Measurements from ENCODE around the gene SLC25A1. TPM values are rescaled to one million over a fixed set of nuclear protein-coding genes. Genes with fewer than 3 reads are reported as not detected.

SLC25A1 gene
- total and polyA plus RNA-seq, 10 of the 15 experiments (the other 5 are each of a cell fraction or from before 2014, with no cell fraction given): 2.3 to 79.0 (median 30.3) TPM

DNA sequence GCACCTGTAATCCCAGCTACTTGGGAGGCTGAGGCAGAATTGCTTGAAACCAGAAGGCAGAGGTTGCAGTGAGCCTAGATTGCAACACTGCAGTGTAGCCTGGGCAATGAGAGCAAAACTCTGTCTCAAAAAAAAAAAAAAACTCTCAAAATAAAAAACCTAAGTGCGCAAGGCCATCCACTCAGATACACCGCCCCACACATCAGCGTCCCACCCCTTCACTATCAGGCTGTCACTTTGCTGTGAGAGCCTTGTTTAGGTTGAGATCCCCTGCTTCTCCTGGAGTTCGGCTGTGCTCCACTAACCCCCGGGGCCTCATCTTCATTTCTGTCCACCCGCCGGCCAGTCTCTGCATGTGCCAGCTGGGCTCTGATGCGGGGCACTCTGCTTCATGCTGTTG is 12.1 kb downstream of the SLC25A1 start:
- 58% methylated on average over 8 of the region's 8 CpGs for WGBS (ENCODE audit: insufficient coverage, insufficient replicate concordance, low lambda C conversion rate, missing lambda C conversion rate)
- no peaks in the 10 kb centered on the region for H4K20me1 ChIP-seq (ENCODE audit: control insufficient read depth, insufficient read depth)
- H3K9ac ChIP-seq (ENCODE audit: control insufficient read depth, insufficient read depth, low read length): no peak overlapping the region
- no peak overlapping the region for H2AFZ ChIP-seq (ENCODE audit: control insufficient read depth, low read depth, low read length)
- in situ Hi-C loops (cut with MboI): no loop called here
- H3K4me1 ChIP-seq (ENCODE audit: control insufficient read depth, insufficient read depth, low read length): peaks cover 4% of the 10 kb centered on the region; the same call in 1 of the 2 replicates
- H3K36me3 ChIP-seq (ENCODE audit: control insufficient read depth in 2 of 2, insufficient read depth in 2 of 2, low read length in 1 of 2): no peaks in the 10 kb centered on the region
- H3K4me2 ChIP-seq (ENCODE audit: control insufficient read depth, insufficient read depth): no peak overlapping the region
- H3K9me3 ChIP-seq (replicated peaks; ENCODE audit: control insufficient read depth, insufficient read depth, low read length): no peaks in the 10 kb centered on the region
- POLR2A ChIA-PET: no interaction called here
- H3K27me3 ChIP-seq (replicated peaks in 1 of 2; ENCODE audit: control insufficient read depth in 2 of 2, insufficient read depth in 2 of 2, low read length in 1 of 2): peaks cover 5 to 11% of the 10 kb centered on the region in 2 experiments; a peak in 3 of 4 replicates
- TF ChIP-seq ZSCAN29 (IDR thresholded peaks at IDR 0.05) (no peak), FOS (IDR thresholded peaks at IDR 0.05; ENCODE audit: borderline replicate concordance, extremely low read depth, insufficient read length) (no peak), CREB1 (IDR thresholded peaks at IDR 0.05; ENCODE audit: low read depth) (no peak), SPI1 (IDR thresholded peaks at IDR 0.05; ENCODE audit: borderline replicate concordance, insufficient read depth, low read depth, low read length) (no peak), CBX5 (IDR thresholded peaks at IDR 0.05; ENCODE audit: low read depth) (no peak), CEBPB (IDR thresholded peaks at IDR 0.05; ENCODE audit: borderline replicate concordance in 1 of 2, low read depth in 2 of 2, low read length in 2 of 2) (no peak), CBFB (IDR thresholded peaks at IDR 0.05; ENCODE audit: low read depth) (no peak), POLR2AphosphoS2 (IDR thresholded peaks at IDR 0.05; ENCODE audit: low read depth, low read length) (no peak)
- TF ChIP-seq, protein P1, sequence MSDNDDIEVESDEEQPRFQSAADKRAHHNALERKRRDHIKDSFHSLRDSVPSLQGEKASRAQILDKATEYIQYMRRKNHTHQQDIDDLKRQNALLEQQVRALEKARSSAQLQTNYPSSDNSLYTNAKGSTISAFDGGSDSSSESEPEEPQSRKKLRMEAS (IDR thresholded peaks at IDR 0.05; ENCODE audit: low read depth, low read length): no peak
- no peak for ATAC-seq
- SMC1A ChIA-PET (ENCODE audit: uncharacterized antibody, unreplicated experiment): no interaction called here
- FAIRE-seq: no peak
- no peak for DNase-seq (ENCODE audit: low read depth, low spot score)
- peaks cover 3% of the 10 kb centered on the region for H3K79me2 ChIP-seq (ENCODE audit: control insufficient read depth, insufficient read depth, low read length)
- H3K27ac ChIP-seq (ENCODE audit: control insufficient read depth, insufficient read depth): no peak overlapping the region
- CTCF ChIA-PET: no interaction called here
- intact Hi-C loops (cut with micrococcal nuclease; ENCODE audit: unreplicated experiment): no loop called here
- BruUV-seq (replicated peaks): no TSS peak
- RAD21 ChIA-PET (ENCODE audit: unreplicated experiment): no interaction called here
- no peak overlapping the region for H3K4me3 ChIP-seq

DNA sequence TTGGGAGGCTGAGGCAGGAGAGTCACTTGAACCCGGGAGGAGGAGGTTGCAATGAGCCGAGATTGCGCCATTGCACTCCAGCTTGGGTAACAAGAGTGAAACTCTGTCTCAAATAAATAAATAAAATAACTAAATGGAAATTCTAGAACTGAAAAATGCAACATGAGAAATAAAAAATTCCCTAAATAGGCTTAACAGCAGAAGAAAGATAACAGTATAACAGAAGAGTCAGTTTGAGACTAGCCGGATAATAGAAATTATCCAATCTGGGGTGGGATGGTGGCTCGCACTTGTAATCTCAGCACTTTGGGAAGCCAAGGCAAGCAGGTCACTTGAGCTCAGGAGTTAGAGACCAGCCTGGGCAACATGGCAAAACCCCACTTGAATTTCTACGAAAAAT is 14.1 kb downstream of the SLC25A1 start:
- Histone ChIP-seq H3K9me3 (replicated peaks; ENCODE audit: control insufficient read depth, insufficient read depth, low read length) (no peaks in the 10 kb centered on the region), H4K20me1 (ENCODE audit: control insufficient read depth, insufficient read depth) (no peaks in the 10 kb centered on the region), H3K4me3 (no peak overlapping the region), H3K36me3 (ENCODE audit: control insufficient read depth in 2 of 2, insufficient read depth in 2 of 2, low read length in 1 of 2) (no peaks in the 10 kb centered on the region), H3K4me2 (ENCODE audit: control insufficient read depth, insufficient read depth) (no peak overlapping the region), H3K4me1 (ENCODE audit: control insufficient read depth, insufficient read depth, low read length) (no peaks in the 10 kb centered on the region; the same call in 1 of the 2 replicates), H3K27me3 (replicated peaks in 1 of 2; ENCODE audit: control insufficient read depth in 2 of 2, insufficient read depth in 2 of 2, low read length in 1 of 2) (peaks cover 0 to 4% of the 10 kb centered on the region in 2 experiments; a peak in 2 of 4 replicates), H3K79me2 (ENCODE audit: control insufficient read depth, insufficient read depth, low read length) (no peaks in the 10 kb centered on the region), H2AFZ (ENCODE audit: control insufficient read depth, low read depth, low read length) (no peak overlapping the region), H3K27ac (ENCODE audit: control insufficient read depth, insufficient read depth) (no peak overlapping the region), H3K9ac (ENCODE audit: control insufficient read depth, insufficient read depth, low read length) (no peak overlapping the region)
- CTCF ChIA-PET: no interaction called here
- RAD21 ChIA-PET (ENCODE audit: unreplicated experiment): no interaction called here
- SMC1A ChIA-PET (ENCODE audit: uncharacterized antibody, unreplicated experiment): no interaction called here
- in situ Hi-C loops (cut with MboI): no loop called here
- FAIRE-seq (no peak), ATAC-seq (no peak), DNase-seq (ENCODE audit: low read depth, low spot score) (no peak)
- WGBS (ENCODE audit: insufficient coverage, insufficient replicate concordance, low lambda C conversion rate, missing lambda C conversion rate): 93% methylated on average over 6 of the region's 6 CpGs
- POLR2A ChIA-PET: no interaction called here
- BruUV-seq (replicated peaks): no TSS peak
- intact Hi-C loops (cut with micrococcal nuclease; ENCODE audit: unreplicated experiment): no loop called here
- TF ChIP-seq, protein P2, sequence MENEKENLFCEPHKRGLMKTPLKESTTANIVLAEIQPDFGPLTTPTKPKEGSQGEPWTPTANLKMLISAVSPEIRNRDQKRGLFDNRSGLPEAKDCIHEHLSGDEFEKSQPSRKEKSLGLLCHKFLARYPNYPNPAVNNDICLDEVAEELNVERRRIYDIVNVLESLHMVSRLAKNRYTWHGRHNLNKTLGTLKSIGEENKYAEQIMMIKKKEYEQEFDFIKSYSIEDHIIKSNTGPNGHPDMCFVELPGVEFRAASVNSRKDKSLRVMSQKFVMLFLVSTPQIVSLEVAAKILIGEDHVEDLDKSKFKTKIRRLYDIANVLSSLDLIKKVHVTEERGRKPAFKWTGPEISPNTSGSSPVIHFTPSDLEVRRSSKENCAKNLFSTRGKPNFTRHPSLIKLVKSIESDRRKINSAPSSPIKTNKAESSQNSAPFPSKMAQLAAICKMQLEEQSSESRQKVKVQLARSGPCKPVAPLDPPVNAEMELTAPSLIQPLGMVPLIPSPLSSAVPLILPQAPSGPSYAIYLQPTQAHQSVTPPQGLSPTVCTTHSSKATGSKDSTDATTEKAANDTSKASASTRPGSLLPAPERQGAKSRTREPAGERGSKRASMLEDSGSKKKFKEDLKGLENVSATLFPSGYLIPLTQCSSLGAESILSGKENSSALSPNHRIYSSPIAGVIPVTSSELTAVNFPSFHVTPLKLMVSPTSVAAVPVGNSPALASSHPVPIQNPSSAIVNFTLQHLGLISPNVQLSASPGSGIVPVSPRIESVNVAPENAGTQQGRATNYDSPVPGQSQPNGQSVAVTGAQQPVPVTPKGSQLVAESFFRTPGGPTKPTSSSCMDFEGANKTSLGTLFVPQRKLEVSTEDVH (IDR thresholded peaks at IDR 0.05; ENCODE audit: low read depth, partially characterized antibody): no peak
- TF ChIP-seq ZNF24 (IDR thresholded peaks at IDR 0.05) (no peak), TAF1 (IDR thresholded peaks at IDR 0.05; ENCODE audit: borderline replicate concordance, low read depth, low read length) (no peak)

All from GM12878 (cell line).